Stimulated activated CD8-positive, alpha-beta memory T cell treated with anti-CD3 and anti-CD28 coated beads, Interleukin-4, amount 100 ng/mL, for 4 hours (primary cell): ENCODE results near the gene ANO6.

Source experiments
- DNase-seq, 2 donors: peaks; one replicate each; pipeline ENCODE4 v3.0.0-alpha.2; 2020; ENCODE audit warnings: low read depth in 2 of 2, low spot score in 1 of 2

ANO6 gene

DNA sequence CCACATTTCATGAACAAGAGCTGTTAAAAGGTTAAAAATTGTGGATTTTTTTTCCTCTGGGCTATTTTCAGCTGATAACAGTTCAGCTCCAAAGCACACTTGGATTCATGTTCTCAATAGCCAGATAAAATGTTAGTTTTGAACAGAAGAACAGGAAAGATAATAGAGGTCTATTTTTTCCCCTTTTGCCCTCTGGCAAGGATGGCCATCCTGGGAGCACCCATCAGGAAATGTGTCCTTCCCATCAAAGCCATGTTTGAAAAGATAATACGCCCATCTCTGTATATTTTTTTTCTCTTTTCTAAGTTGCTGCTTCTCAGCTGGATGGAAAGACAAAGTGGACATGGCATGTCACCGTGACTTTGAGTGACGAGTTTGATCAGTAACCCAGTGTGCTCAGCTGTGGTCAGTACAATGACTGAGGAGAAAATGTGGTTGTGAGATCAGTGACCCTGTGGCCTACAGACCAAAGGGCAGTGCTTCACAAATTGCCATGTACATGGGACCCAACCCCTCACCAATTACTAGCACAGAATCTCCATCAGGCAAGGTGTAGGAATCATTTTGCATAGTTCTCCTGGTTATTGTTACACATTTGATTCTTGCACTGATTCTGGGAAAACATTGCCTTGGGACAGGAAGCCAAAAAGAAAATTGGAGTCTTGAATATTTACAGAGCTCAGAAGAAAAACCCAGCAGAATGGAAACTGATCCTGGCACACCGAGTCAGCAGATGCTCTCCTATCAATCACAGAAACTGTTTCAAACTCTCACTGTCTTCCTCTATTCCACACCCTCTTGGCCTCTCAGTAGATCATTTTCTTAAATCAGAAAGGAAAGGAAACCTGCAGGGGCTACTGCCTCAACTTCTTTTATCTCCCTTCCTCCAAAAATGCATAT lies 64.3 kb downstream of the ANO6 start:
- no peak for DNase-seq

DNA sequence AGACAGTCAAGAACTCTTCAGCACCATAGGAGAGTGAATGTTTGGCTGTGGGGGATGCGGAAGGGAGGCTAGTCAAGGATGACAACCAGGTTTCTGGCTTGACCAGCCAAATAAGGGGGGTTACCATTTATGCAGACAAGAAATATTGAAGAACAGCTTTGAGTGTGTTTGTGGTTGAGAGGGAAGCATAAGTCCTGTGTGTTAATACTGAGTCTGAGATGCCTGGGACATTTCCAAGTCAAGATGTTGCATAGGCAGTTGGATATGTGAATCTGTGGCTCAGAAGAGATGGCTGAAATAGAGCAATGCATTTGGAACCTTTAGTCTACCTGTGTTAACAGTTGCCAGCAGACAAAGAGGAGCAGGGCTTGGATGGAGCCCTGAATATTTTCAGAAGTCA lies 66.1 kb downstream of the ANO6 start:
- no peak for DNase-seq

DNA sequence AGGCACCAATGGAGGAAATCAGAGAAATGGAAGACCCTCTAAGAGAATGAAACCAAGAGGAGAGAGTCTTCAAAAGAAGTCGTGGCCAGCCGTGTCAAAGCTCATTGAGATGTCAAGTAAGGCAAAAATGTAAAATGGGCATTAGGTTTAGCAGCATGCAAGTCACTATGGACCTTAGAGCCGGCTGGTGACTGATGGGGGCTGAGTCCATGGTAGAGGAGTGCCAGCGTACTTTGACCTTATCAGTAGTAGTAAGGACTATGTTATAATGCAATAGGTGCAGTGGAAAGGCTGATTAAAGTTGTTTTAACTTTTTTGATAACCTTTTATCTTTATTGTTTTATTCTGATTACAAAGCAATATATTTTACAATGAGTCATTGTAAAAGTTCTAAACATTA lies 66.5 kb downstream of the ANO6 start:
- no peak for DNase-seq

DNA sequence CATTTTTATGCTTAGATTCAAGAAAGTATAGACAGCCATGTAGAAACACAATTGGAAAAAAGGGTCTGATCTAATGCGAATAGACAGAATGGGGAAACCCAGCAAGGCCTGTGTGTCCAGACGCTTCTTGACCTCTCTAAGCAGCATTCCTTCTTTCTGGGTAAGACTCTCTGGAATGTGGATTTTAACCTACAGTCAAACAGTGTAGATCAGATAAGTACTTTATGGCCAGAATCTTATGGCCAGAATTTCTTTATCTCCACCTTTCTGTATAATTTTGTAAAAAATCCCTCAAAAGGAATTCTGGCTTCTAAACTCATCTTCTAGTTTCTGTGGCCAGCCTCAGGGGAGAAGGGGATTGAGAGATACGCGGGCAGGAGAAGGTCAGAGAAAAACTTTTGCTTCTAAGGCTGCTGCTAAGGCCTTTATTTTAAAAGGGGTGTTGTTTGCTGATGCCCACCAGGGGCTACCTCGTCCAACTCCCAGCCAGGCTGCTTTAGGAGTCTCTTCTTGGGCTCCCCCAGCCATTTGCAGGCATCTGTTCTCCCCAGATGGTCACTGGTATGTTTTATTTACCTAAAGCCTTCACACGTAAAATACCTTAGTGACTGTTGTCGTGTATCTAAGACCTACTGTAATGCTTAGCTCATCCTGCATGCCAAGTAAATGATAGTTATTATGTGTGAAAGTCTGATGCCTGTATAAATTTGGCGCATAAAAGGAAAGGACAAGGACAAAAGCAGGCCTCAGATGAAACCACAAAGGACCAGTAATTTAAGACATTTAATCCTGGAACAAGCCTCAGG lies 68.4 kb downstream of the ANO6 start:
- DNase-seq: no peak

DNA sequence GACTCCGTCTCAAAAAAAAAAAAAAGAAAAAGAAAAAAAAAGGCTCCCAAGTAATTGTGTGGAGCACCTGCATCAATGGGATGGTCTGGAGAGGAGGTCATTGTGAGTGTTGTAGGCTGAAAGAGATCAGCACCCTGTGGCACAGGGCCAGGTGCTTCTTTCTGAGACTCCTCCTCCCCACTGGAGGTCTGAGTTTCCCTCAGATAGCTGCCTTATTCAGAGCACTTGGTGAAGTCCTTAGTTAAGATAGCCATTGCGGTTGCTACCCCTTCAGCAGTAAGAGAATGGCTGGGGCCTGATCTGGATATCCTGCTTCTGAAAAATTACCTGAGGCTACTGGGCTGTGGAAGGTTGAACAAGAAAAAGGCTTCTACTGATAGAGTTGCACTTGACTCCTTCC lies 69.8 kb downstream of the ANO6 start:
- no peak for DNase-seq

DNA sequence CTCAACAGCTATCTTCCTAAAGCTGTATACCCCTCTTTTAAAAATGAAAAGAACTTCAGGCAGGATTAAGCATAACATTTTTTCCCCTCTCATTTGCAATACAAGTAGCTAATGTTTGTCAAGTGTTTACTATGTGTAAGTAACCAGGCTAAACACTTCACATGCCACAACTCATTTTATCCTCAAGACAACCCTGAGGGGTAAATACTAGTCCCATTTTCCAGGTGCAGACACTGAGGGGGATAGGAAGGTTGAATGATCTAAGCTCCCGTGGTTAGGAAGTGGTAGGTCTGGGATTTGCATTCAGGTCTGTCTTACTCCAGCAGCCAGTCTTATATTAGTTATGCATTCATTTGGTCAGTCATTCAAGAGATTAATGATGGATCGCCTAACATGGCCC lies 70.7 kb downstream of the ANO6 start:
- DNase-seq: no peak

DNA sequence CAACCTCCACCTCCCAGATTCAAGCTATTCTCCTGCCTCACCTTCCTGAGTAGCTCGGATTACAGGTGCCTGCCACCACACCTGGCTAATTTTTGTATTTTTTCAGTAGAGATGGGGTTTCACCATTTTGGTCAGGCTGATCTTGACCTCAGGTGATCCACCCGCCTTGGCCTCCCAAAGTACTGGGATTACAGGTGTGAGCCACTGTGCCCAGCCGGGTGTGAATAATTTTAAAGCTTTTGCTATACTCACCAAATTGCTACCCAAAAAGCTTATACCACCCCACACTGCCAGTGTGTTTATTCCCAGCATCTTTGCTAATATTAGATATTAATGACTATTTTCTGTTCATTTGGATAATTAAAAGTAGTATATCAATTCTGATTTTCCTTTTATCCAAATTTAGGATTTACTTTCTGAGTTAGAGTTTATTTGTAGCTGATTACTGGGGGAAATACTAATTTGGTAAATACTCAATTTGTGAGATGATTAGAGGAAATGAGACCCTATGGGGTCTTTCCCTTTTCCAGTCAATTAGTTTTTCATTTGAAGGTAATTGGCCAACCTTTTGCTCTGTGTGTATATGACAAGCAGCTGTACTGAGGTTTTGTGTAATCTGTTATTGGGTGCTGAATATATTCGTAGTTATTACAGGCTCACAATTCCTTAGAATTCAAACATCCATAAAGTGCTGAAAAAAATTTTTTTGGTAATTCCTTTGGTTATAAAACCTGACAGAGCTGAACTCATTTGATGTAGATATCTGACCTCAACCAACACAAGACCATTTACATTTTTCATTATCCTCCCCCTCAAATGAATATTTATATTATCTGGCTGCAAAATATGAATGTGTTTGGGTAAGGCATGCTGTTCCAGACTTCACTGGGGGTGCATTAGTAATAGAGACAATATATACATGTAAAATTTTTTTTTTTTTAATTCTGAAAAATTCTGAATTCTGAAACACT lies 73.6 kb downstream of the ANO6 start:
- no peak for DNase-seq

DNA sequence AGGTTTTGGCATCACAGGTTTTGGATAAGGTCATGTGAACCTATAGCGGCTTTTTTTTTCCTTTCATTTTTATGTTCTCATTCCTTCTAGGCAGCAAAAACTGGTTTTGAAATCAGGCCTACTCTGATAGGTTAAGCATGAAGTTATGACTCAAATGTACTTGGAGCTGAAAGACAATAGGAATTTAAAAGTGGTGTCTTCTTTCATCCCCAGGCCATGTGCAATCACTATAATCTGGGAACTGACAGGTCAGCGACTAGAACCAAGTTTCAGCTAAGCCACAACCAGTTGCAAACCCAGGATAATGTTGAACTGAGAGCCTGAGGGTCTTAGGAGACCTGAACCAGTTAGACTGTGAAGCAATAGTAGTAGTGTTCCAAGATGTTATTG lies 74.3 kb downstream of the ANO6 start:
- DNase-seq: no peak

DNA sequence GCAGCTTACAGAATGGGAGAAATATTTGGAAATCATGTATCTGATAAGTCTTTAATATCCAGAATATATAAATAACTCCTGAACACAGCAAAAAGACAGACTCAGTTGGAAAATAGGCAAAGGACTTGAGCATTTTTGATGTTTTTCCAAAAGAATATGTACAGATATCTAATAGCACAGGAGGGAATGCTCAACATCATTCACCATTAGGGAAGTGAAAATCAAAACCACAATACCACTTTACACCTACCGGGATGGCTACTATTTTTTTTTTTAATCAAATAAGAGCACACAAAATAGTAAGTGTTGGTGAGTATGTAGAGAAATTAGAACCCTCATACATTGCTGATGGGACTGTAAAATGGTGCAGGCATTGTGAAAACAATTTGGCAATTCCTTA lies 75.6 kb downstream of the ANO6 start:
- DNase-seq: no peak

DNA sequence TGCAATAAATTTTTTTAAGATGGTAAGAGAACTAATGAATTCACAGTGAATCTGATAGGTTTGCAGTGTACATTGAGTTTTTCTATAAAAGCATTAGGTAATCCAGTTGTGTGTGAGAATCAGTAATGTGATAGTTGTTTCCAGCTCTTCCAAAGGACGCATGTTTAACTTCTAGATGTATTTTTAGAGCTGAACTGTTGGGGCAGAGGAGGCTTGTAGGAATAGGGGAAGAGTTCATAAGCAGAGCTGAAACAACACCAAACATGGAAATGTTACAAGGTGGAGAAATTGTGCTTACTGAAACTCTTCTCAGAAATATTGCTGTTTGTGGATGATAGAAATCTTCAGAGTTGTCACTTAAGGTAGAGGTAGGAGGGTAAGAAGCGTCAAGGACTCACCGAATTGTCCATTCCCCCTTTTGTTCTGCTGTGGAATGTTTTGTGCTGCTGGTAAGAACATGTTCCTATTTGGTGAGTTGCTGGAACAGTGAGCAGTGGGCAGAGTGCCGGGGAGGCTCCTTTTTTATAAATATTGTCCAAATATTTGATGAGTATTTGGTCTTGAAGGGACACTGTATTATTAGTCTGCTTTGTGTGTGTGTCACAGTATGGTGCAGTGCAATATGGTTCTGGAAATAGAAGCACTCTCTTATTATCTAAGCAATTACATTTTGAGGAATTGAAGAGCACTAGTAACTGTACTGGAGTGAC lies 76.7 kb downstream of the ANO6 start:
- DNase-seq: no peak

DNA sequence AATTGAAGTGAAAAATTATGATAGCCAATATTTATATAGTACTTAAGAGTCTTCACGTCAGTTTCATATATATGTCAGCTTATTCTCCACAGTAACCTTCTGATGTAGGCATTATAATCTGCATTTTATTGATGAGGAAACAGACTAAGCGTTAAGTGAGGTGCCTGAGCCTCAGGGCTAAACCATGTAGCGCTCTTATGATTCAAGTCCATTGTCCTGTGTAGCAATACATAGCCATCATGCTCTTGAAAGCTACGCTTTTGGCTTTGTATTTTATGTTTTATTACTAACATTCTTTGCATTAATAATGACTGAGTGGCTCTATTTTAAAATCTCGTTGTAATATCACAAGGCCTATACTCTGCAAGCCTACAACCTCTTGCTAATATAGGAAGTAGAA lies 79.0 kb downstream of the ANO6 start:
- DNase-seq: no peak

DNA sequence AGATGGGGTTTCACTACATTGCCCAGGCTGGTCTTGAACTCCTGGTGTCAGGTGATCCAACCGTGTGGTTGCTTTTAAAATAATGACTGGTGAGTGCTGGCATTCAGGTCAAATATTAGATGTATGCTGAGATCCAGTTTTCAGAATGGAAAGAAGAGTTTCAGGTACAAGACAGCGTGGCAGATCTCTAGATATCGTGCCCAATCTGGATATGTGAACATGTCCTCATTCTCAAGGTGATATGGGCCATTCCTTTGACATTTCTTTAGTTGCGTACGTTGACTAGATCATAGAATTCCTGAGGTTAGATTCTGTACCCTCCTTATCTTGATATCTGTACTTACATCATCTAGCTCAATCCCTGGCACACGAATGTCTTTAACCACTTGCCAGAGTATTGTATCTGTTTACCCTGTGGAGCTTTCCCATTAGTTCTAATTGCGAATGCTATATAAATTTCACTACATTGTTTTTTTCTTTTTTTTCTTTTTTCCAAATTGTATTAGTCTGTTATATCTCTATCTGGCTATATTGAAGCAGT lies 80.2 kb downstream of the ANO6 start:
- no peak for DNase-seq

DNA sequence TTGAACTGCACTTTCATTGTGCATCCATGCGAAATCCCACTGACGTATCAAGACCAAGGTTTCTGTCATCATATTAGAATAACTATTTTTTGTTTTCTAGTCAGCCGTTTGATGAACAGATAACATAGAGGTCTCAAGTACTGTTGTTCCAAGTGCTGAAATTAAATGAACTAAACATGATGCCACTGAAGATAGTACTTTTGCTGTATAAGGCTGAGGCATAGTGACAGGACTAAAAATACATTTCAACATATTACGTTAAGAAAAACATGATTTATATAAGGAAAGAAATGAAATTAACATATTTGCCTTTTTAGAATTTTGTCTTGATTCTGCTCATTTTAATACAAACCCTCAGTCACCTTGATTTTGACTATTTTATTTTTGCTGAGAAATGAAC lies 82.2 kb downstream of the ANO6 start:
- DNase-seq: no peak

DNA sequence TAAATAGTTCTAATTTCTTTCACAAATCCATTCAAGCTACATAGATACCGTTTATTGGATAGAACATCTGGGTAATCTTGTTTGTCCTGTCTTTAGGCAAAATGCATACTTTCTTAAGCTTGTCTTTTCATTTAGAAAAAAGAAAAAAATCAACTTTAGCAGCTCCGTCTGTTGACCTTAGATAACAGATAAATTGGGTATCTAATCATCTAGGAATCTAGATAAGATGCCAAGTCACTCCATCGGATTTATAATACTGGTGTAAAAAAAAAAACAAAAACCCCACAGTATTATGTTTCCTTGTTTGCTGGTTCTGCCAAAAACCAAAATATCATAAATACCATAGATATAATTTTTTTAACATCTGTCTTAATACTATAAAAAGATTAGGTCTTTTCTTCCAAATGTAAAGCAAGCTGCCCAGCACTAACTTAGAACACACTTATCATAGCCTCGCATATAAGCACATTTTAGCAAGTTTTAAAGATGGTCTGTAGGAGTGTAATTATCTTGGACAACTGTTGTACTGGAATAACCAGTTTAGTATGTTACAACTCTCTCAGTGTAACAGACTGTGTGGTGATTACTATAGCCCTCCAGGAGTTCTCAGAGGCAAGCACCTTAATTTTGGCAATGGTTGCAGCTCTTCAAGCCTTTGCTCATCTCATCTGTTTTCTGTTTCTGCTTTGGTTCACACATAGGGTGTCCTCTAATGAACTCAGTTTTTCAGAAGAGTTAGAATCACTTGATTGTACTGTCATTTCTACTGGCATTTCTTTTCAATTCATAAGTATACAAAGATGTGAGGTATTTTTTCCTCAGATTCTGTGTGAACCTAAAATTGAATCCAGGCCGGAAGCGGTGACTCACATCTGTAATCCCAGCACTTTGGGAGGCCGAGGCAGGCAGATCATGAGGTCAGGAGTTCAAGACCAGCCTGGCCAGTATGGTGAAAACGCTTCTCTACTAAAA lies 83.1 kb downstream of the ANO6 start:
- no peak for DNase-seq

DNA sequence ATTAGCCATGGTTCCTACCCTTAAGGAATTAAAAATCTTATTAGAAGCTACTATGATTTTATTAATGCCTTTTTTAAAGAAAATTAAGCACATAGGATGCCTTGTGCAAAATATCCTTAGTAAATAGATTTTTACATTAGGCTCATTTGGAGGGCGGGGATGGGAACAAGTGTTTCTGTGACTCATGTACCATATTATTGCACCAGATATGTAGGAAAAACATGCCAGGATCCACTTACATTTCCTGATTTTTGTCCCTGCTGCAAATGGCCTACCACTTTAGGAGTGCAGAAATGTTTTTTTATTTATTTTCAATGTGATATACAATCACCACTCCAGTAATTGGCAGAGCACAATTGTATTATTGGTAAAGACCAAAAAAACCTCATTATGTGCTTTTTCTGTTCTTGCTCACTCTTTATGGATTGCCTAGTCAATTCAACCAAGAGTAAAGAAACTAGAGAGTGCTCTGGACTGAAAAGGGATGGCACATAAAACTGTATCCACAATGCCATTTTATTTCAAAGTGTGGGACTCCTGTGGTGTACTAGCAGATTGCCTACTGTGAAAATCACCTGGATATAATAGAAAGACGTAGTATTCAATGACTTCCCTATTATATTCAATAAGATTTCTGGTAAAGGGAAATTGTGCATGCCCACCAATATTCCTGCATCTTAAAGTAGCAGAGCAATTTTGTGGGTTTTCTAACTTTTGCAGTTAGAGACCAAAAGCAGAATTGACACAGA lies 86.9 kb downstream of the ANO6 start:
- no peak for DNase-seq

DNA sequence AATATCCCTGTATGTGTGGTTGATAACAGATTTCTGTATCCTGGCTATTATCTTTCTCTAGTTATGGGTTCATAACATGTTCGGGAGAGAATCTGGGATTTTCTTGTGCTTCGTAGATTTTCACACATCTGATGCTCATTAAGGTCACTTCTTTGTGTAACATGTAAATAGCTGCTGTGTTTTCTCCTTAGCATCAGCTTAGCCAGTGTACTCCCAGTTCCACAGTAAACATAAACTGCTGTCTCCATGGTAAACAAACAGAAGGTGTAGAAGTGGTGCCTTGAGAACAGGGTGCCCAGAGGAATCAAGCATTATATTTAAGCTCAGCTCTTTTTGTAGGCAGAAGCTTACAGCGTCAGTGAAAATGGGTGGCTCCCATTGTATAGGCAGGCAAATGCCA lies 88.0 kb downstream of the ANO6 start:
- DNase-seq: no peak

DNA sequence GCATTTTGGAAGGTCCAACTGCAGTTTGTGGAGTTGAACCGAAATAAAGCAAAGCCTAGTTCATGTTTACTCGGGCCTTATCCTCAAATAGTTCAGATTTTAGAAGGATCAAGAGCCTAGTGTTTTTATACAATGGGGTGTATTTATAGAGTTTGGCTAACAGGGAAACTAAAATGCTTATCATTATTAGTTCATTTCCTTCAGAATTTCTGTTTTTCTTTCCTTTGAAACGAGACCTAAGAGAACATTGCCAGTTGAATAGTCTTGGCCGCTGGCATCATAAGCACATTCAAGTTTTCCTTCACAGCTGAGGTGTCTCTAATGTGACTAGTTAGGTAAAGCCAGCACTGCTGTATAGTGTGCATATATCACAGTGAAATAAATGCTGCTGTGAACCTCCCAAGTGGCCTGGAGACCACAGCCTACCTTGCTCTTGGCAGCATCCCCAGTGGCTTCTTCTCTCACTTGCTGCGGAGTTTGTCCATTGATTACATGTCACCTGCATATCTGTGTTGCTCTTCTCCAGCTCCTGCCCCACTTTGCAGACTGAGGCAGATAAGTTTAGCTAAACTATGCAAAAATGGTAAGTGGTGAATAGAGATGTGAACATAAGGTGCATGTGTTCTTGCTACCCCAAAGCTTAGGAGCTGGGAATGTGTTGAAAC lies 88.8 kb downstream of the ANO6 start:
- DNase-seq: no peak

DNA sequence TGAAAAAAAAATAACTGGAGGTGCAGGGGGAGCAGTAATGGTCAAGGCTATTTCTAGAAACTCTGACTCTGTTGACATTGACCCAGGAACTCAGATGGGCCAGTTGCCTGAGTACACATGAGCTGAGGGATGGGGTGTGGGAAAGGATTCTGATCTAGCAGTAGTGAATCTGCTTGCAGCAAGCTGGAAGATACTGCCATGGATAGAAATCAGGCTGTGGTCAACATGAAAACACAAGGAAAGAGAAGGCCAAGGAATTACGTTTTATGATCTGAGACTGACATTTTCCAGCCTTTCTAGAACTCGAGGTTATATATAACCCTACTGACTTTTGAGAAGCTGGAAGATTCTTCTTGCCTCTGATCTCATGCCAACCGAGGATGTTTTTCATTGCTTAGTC lies 90.0 kb downstream of the ANO6 start:
- DNase-seq: no peak
